WTC11 (cell line): ENCODE results near the gene PURA.

Experiments
- CTCF ChIP-seq: fragments of 200-600 bp; IDR thresholded peaks from 2 replicates; pipeline ENCODE4 v1.8.0; 2022; ENCODE audit warnings: antibody characterized with exemption
- ERG ChIP-seq: fragments of 250-450 bp; sonication (Bioruptor Pico); IDR thresholded peaks from 2 replicates; pipeline ENCODE4 v1.8.0; 2021; ENCODE audit warnings: mild to moderate bottlenecking
- HMGXB4 ChIP-seq: sonication (generic); formaldehyde crosslinking; IDR thresholded peaks from 2 replicates; pipeline ENCODE4 v1.8.1; 2023; ENCODE audit warnings: mild to moderate bottlenecking, moderate library complexity, missing genetic modification reagents
- MAX ChIP-seq: sonication (generic); formaldehyde crosslinking; IDR thresholded peaks from 2 replicates; pipeline ENCODE4 v1.8.0; 2022; ENCODE audit warnings: mild to moderate bottlenecking, missing genetic modification reagents
- MYBL2 ChIP-seq: sonication (generic); formaldehyde crosslinking; IDR thresholded peaks from 2 replicates; pipeline ENCODE4 v1.8.1; 2023; ENCODE audit warnings: mild to moderate bottlenecking, moderate library complexity, missing genetic modification reagents
- PRDM15 ChIP-seq: sonication (generic); formaldehyde crosslinking; IDR thresholded peaks from 2 replicates; pipeline ENCODE4 v1.8.0; 2022; ENCODE audit warnings: missing genetic modification reagents
- SMAD3 ChIP-seq: sonication (generic); formaldehyde crosslinking; IDR thresholded peaks from 2 replicates; pipeline ENCODE4 v1.8.0; 2022; ENCODE audit warnings: missing genetic modification reagents, mild to moderate bottlenecking, borderline replicate concordance
- USF1 ChIP-seq: sonication (generic); formaldehyde crosslinking; IDR thresholded peaks from 2 replicates; pipeline ENCODE4 v1.8.0; 2022; ENCODE audit warnings: mild to moderate bottlenecking, missing genetic modification reagents
- USF2 ChIP-seq: sonication (generic); formaldehyde crosslinking; IDR thresholded peaks from 2 replicates; pipeline ENCODE4 v1.8.1; 2023; ENCODE audit warnings: mild to moderate bottlenecking, missing genetic modification reagents, moderate library complexity

- TF ChIP-seq CTCF, result no peak
- TF ChIP-seq ERG (CRISPR knock-in tag), result no peak
- TF ChIP-seq SMAD3 (CRISPR knock-in tag), result no peak
- no peak for TF ChIP-seq MAX
- TF ChIP-seq PRDM15, result no peak
- TF ChIP-seq USF1, result no peak
- TF ChIP-seq HMGXB4 (CRISPR knock-in tag), result no peak
- TF ChIP-seq USF2 (CRISPR knock-in tag), result no peak
- no peak for TF ChIP-seq MYBL2 (CRISPR knock-in tag)
These were observed 41.1 kb upstream of the PURA start for GRCh38 chr5:140072812-140073211.
